GM12878 (cell line): ENCODE results near the gene ATP1B1. TPM values are rescaled to one million over a fixed set of nuclear protein-coding genes. Genes with fewer than 3 reads are reported as not detected.

Source experiments
- ATAC-seq: fragments of 200-7000 bp; cut with Tn5 transposase; 3 replicates; pipeline ENCODE4 v1.9.1; 2020; ENCODE audit warnings: mild to moderate bottlenecking, moderate library complexity
- BruUV-seq: library from RNA; stranded (reverse); fragments of 400-500 nt; replicated peaks from 2 replicates; lab custom pipeline; 2021; lab: Mats Ljungman, UMichigan
- CTCF ChIA-PET: fragments of 300-600 bp; sonication (Branson Sonifier 250); formaldehyde crosslinking; extraction: SDS; loops from one replicate; lab custom pipeline; 2021; ENCODE audit warnings: inconsistent platforms; lab: Yijun Ruan, JAX
- POLR2A ChIA-PET: fragments of 350-600 bp; formaldehyde crosslinking; extraction: SDS; loops from one replicate; lab custom pipeline; 2021; ENCODE audit warnings: inconsistent platforms; lab: Charles Lee
- RAD21 ChIA-PET: fragments of 300-600 bp; sonication (Branson Sonifier 250); formaldehyde crosslinking; loops from one replicate; lab custom pipeline; 2023; ENCODE audit warnings: antibody characterized with exemption; ENCODE audit not compliant: unreplicated experiment; lab: Charles Lee
- SMC1A ChIA-PET: fragments of 300-600 bp; sonication (Branson Sonifier 250); formaldehyde crosslinking; loops from one replicate; lab custom pipeline; 2023; ENCODE audit not compliant: unreplicated experiment, uncharacterized antibody; lab: Charles Lee
- DNase-seq: peaks from one replicate; pipeline ENCODE4 v3.0.0-alpha.2; 2011; ENCODE audit warnings: low read depth, low spot score
- FAIRE-seq: peaks from 3 replicates; lab custom pipeline; 2011; peaks lifted over from hg19 to GRCh38; lab: Jason Lieb, UNC
- H2AFZ ChIP-seq: 2 replicates; pipeline ENCODE4 v1.6.0; 2011; ENCODE audit warnings: low read depth, low read length, control low read depth; ENCODE audit not compliant: control insufficient read depth
- H3K27ac ChIP-seq: 2 replicates; pipeline ENCODE4 v1.5.1; 2011; ENCODE audit warnings: control low read depth; ENCODE audit not compliant: control insufficient read depth, insufficient read depth
- H3K27me3 ChIP-seq, 2 experiments: replicated peaks in 1 of 2; 2 replicates each; pipeline versions ENCODE4 v1.6.0 to v1.6.1; 2011; ENCODE audit warnings: low read length in 1 of 2; ENCODE audit not compliant: control insufficient read depth in 2 of 2, insufficient read depth in 2 of 2
- H3K36me3 ChIP-seq, 2 experiments: 2 replicates each; pipeline ENCODE4 v1.5.1; 2011; ENCODE audit warnings: low read length in 1 of 2; ENCODE audit not compliant: control insufficient read depth in 2 of 2, insufficient read depth in 2 of 2
- H3K4me1 ChIP-seq: 2 replicates; pipeline ENCODE4 v1.6.1; 2011; ENCODE audit warnings: mild to moderate bottlenecking, low read length, moderate library complexity, mixed read lengths; ENCODE audit not compliant: control insufficient read depth, insufficient read depth
- H3K4me2 ChIP-seq: 2 replicates; pipeline ENCODE4 v1.6.0; 2011; ENCODE audit warnings: control low read depth; ENCODE audit not compliant: control insufficient read depth, insufficient read depth
- H3K4me3 ChIP-seq: fragments of 200-600 bp; sonication (generic); 2 replicates; pipeline ENCODE4 v1.5.1; 2016
- H3K79me2 ChIP-seq: 2 replicates; pipeline ENCODE4 v1.6.0; 2011; ENCODE audit warnings: low read length; ENCODE audit not compliant: control insufficient read depth, insufficient read depth
- H3K9ac ChIP-seq: 2 replicates; pipeline ENCODE4 v1.8.0; 2011; ENCODE audit warnings: low read length, control low read depth, mixed read lengths; ENCODE audit not compliant: control insufficient read depth, insufficient read depth
- H3K9me3 ChIP-seq: replicated peaks from 3 replicates; pipeline ENCODE4 v1.5.1; 2011; ENCODE audit warnings: mild to moderate bottlenecking, low read length; ENCODE audit not compliant: control insufficient read depth, insufficient read depth
- H4K20me1 ChIP-seq: 2 replicates; pipeline ENCODE4 v1.6.0; 2011; ENCODE audit not compliant: control insufficient read depth, insufficient read depth
- CHD4 ChIP-seq: fragments of 200-600 bp; sonication (generic); IDR thresholded peaks from 2 replicates; pipeline ENCODE4 v1.6.1; 2016; ENCODE audit warnings: mild to moderate bottlenecking
- CREB1 ChIP-seq: IDR thresholded peaks from 2 replicates; pipeline ENCODE4 v1.6.1; 2012; ENCODE audit warnings: low read depth, mild to moderate bottlenecking, inconsistent platforms
- EZH2 ChIP-seq: IDR thresholded peaks from 2 replicates; pipeline ENCODE4 v1.6.1; 2012; ENCODE audit warnings: low read depth, mild to moderate bottlenecking, control low read depth, inconsistent platforms, low read length, borderline replicate concordance; ENCODE audit not compliant: control insufficient read depth
- FOXK2 ChIP-seq: fragments of 450-650 bp; IDR thresholded peaks from 2 replicates; pipeline ENCODE4 v1.6.1; 2017; ENCODE audit warnings: mild to moderate bottlenecking, moderate library complexity
- HSF1 ChIP-seq: fragments of 150-350 bp; IDR thresholded peaks from 2 replicates; pipeline ENCODE4 v1.6.1; 2014; ENCODE audit warnings: mild to moderate bottlenecking, low read depth, low read length
- POLR2AphosphoS5 ChIP-seq: IDR thresholded peaks from 2 replicates; pipeline ENCODE4 v1.6.1; 2011; ENCODE audit warnings: mild to moderate bottlenecking, low read length, inconsistent platforms
- SREBF1 ChIP-seq: IDR thresholded peaks from 2 replicates; pipeline ENCODE4 v1.6.1; 2012; ENCODE audit warnings: mild to moderate bottlenecking, low read length
- SUZ12 ChIP-seq: fragments of 200-600 bp; sonication (generic); IDR thresholded peaks from one replicate; pipeline ENCODE4 v1.6.1; 2018; ENCODE audit warnings: antibody characterized with exemption, mild to moderate bottlenecking; ENCODE audit not compliant: unreplicated experiment
- TCF12 ChIP-seq: IDR thresholded peaks from 2 replicates; pipeline ENCODE4 v1.6.1; 2011; ENCODE audit warnings: low read depth, mild to moderate bottlenecking, low read length
- TCF7 ChIP-seq: IDR thresholded peaks from 2 replicates; pipeline ENCODE4 v1.6.1; 2014; ENCODE audit warnings: antibody characterized with exemption, borderline replicate concordance
- WGBS: methylation state at CpG from one replicate; pipeline ENCODE4 v1.1.6; 2016; ENCODE audit warnings: low lambda C conversion rate; ENCODE audit not compliant: insufficient replicate concordance, insufficient coverage; ENCODE audit errors: missing lambda C conversion rate; 5-methylcytosine and 5-hydroxymethylcytosine counted together
- in situ Hi-C: fragments of 300-500 bp; cut with MboI; formaldehyde crosslinking; loops from 9 replicates; pipeline ENCODE4 v1.14.3; 2018; ENCODE audit warnings: mixed read lengths
- intact Hi-C: fragments of 100-400 bp; cut with micrococcal nuclease; formaldehyde crosslinking; loops from one replicate; pipeline ENCODE4 v1.14.2; 2022; ENCODE audit not compliant: unreplicated experiment
- polyA plus RNA-seq, 11 experiments: library from polyadenylated mRNA; depleted of rRNA in 4 of 11; unstranded in 6 of 11; stranded (reverse) in 5 of 11; fragments of >200 nt; fragmentation: Nextera tagmentation in 4 of 11; fragmentation: Illumina TruSeq in 1 of 11; extraction: Ambion mirVana in 4 of 11; extraction: Trizol in 1 of 11; gene quantifications; 1 replicate in 1 of 11; 2 replicates in 10 of 11; pipeline versions ENCODE4 v1.2.1 to v1.2.3, GENCODE V29; 2011 to 2016; ENCODE audit warnings: inconsistent platforms in 2 of 11, missing spikeins in 2 of 11, low read depth in 1 of 11
- total RNA-seq, 4 experiments: library from RNA; depleted of rRNA in 3 of 4; stranded (reverse); fragments of >200 nt in 3 of 4; fragmentation: Illumina TruSeq in 1 of 4; extraction: Trizol in 1 of 4; gene quantifications; 2 replicates each; pipeline versions ENCODE4 v1.2.1 to v1.2.3, GENCODE V29; 2013 to 2021
- TF ChIP-seq, protein P1 (sequence below): fragments of 450-650 bp; IDR thresholded peaks from 2 replicates; pipeline ENCODE4 v1.6.1; 2018; ENCODE audit warnings: borderline replicate concordance, mild to moderate bottlenecking; ENCODE audit not compliant: partially characterized antibody

ATP1B1 gene
- total and polyA plus RNA-seq, 10 of the 15 experiments (the other 5 are each of a cell fraction or from before 2014, with no cell fraction given) = 0.84 to 14.0 (median 1.4) TPM

GRCh38 chr1:169120066-169120465 lies 13.6 kb downstream of the ATP1B1 start:
- BruUV-seq = no TSS peak
- intact Hi-C loops = no loop called here

More at GRCh38 chr1:169120066-169120465, 13.6 kb downstream of the ATP1B1 start:
- DNase-seq = no peak
- ATAC-seq = no peak
- H3K4me2 ChIP-seq = no peak overlapping the region
- H3K27me3 ChIP-seq = no peaks in the 10 kb centered on the region
- POLR2A ChIA-PET = interaction anchor here (1.3 to 1.5 kb wide), 2 partner anchors 9 to 13 kb away, joined by 3 to 8 read pairs; no protein-coding TSS in a partner anchor
- H3K9ac ChIP-seq = no peak overlapping the region
- SMC1A ChIA-PET = interaction anchor here (0.7 to 5.9 kb wide), 12 partner anchors 10 to 777 kb away, joined by 3 to 47 read pairs (median 4); no protein-coding TSS in a partner anchor
- no peaks in the 10 kb centered on the region for H4K20me1 ChIP-seq
- CTCF ChIA-PET = interaction anchor here (1.2 to 3.5 kb wide), 8 partner anchors 9 to 672 kb away, joined by 3 to 22 read pairs (median 6); no protein-coding TSS in a partner anchor
- WGBS = 62% methylated on average over 5 of the region's 5 CpGs
- no peak overlapping the region for H2AFZ ChIP-seq
- no peak for TF ChIP-seq HSF1
- no peak for TF ChIP-seq CREB1
- TF ChIP-seq FOXK2 = no peak
- TF ChIP-seq SUZ12 = no peak
- TF ChIP-seq EZH2 = no peak
- TF ChIP-seq TCF12 = no peak
- TF ChIP-seq TCF7 = no peak
- TF ChIP-seq POLR2AphosphoS5 = no peak
- TF ChIP-seq SREBF1 = no peak
- no peak for TF ChIP-seq CHD4
- TF ChIP-seq, protein P1, sequence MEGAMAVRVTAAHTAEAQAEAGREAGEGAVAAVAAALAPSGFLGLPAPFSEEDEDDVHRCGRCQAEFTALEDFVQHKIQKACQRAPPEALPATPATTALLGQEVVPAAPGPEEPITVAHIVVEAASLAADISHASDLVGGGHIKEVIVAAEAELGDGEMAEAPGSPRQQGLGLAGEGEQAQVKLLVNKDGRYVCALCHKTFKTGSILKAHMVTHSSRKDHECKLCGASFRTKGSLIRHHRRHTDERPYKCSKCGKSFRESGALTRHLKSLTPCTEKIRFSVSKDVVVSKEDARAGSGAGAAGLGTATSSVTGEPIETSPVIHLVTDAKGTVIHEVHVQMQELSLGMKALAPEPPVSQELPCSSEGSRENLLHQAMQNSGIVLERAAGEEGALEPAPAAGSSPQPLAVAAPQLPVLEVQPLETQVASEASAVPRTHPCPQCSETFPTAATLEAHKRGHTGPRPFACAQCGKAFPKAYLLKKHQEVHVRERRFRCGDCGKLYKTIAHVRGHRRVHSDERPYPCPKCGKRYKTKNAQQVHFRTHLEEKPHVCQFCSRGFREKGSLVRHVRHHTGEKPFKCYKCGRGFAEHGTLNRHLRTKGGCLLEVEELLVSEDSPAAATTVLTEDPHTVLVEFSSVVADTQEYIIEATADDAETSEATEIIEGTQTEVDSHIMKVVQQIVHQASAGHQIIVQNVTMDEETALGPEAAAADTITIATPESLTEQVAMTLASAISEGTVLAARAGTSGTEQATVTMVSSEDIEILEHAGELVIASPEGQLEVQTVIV = no peak
- TF ChIP-seq, all 136 proteins: peak for 0
- Histone ChIP-seq H3K4me3 (no peak overlapping the region), H3K79me2 (no peaks in the 10 kb centered on the region), H3K27ac (no peak overlapping the region), H3K36me3 (no peaks in the 10 kb centered on the region; a peak in 1 of 4 replicates), H3K9me3 (no peaks in the 10 kb centered on the region), H3K4me1 (peaks cover 8% of the 10 kb centered on the region)
- RAD21 ChIA-PET = interaction anchor here (0.5 to 2.2 kb wide), 10 partner anchors 10 to 777 kb away, joined by 3 to 13 read pairs (median 3); no protein-coding TSS in a partner anchor
- FAIRE-seq = no peak
- in situ Hi-C loops = no loop called here
